Activated CD8-positive, alpha-beta memory T cell treated with anti-CD3 and anti-CD28 coated beads for 24 hours (primary cell): Measurements from ENCODE around the gene CEP85.

Source experiments
- DNase-seq: peaks from one replicate; pipeline ENCODE4 v3.0.0-alpha.2; 2020

CEP85 gene

GRCh38 chr1:26278724-26279455 lies 44.9 kb downstream of the CEP85 start:
- peak; percentile 76 for DNase-seq

DNA sequence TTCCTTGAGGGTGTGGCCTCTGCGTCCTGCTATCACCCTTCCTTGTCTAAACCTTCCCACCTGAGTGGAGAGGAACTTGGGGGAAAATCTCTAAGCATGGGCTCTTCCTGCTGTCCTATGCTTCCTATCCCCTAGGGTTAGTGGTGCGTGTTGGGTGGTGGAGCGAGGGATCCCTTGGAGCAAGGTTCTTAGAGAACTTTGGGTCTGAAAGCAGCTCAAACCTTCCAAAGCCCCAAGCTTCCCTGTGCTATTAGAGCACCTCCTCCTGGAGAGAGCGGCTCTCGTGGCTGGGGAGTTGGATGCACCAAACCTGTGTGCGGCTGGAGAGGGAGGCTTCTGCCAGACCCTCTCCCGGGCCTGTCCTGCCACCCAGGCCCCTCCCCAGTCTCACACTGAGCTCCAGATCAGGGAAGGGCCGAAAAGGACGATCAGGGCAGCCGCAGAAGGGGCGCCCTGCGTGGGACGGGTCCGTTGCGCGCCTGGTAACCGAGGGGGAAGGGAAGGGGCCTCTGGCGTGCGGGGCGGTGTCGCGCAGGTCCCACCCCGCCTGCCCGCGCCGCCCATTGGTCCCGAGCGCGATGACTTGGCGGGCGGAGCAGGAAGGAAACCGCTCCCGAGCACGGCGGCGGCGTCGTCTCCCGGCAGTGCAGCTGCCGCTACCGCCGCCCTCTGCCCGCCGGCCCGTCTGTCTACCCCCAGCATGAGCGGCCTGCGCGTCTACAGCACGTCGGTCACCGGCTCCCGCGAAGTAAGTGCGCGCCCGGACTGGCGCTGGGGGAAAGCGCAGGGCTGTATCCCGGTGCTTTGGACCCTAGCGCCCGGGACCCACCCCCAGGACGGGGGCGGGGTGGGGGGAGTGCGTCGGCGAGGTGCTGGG lies 45.7 kb downstream of the CEP85 start, which contains the start of gene SH3BGRL3:
TSS of gene SH3BGRL3 (plus strand) at position 631 of the 877 bp plus-strand sequence. CDS start at position 701, 70 bp downstream.
- DNase-seq: peak; percentile 92

- peak; percentile 64 for DNase-seq
Observed at GRCh38 chr1:26280333-26281042, 46.5 kb downstream of the CEP85 start.

- peak; percentile 64 for DNase-seq
Observed at GRCh38 chr1:26281091-26281958, 47.3 kb downstream of the CEP85 start.

GRCh38 chr1:26281971-26282370 lies 48.0 kb downstream of the CEP85 start:
- no peak for DNase-seq

DNA sequence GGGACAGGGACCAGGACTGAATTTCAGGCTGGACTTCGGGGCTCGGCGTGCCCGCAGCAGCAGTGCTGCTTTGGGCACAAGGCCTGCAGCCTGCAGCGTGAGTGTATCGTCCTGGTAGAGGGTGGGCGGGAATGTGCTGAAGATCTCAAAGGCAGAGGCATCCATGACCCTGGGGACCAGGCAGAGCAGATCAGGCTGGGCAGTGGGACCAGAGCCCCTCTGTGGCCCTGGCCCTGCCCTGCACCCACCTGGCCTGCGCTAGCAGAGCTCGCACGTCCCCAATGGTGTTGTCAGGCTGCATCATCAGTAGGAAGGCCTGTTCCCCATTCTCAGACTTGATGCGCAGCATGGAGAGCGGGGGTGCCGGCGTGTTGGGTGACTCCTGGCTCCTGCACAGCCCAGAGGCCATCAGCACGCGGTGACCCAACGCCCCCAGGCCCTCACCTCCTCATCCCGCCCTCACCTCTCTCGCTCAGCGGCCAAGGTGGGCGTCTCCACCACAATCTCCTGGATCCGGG lies 48.5 kb downstream of the CEP85 start:
- no peak for DNase-seq

DNA sequence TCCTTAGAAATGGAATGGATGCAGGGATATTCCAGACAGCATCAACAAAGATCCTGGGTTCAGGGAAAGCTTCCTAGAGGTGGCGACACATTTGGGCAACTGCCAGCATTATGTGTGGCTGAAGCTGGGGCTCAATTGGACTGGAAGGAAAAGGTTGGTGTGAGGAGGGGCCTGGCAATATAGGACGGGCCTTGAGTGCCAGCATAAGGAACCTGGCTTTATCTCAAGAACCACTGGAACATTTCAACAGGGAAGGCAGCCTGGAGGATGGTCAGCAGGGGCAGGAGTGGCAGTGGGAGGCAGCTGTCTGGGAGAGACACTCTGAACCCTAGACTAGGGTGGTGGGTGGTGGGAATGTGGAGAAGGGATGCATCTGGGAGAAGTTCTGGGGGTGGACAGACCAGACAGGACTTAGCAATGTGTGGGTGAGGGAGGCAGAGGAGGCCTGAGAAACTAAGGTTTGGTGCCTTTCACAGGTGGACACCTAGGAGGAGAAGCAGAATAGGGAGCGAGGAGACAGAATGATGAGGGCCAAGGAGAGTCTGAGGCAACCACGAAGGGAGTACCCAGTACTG lies 49.4 kb downstream of the CEP85 start:
- no peak for DNase-seq

- peak; percentile 73 for DNase-seq
Observed at GRCh38 chr1:26283871-26284596, 50.0 kb downstream of the CEP85 start.

- DNase-seq: peak; percentile 95
Observed at GRCh38 chr1:26284597-26285347, 50.8 kb downstream of the CEP85 start.

DNA sequence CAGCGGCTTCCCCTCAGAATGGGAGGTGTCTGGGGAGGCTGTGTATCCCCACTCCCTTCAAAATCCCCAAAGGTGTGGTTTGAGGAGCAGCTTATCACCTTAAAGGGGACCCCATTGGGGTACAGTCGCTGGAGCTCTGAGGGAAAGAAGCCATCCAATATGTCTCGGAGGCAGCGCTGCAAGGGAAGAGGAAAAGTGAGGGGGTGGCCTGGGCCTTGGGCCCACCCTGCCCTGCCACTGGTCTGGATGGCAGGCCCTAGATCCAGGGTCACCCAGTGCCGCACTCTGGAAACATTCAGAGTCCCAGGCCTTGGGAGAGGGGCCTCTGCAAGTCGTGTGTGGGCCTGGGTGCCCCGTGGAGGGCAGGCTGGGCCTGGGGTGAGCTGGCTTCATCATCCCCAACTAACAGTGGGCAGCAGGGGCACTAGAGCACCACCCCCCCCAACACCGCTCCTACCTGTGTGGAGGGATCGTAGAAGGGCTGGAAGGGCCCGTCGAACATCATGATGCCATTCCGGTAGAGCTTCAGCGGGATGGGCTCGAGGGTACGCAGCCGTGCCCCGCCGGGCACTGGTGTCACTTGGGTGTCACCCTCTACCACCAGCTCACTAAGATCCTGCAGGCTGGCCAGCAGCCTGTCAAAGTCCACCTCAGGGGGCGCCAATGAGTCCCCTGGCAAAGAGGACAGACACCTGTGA lies 51.5 kb downstream of the CEP85 start:
- peak; percentile 72 for DNase-seq

DNA sequence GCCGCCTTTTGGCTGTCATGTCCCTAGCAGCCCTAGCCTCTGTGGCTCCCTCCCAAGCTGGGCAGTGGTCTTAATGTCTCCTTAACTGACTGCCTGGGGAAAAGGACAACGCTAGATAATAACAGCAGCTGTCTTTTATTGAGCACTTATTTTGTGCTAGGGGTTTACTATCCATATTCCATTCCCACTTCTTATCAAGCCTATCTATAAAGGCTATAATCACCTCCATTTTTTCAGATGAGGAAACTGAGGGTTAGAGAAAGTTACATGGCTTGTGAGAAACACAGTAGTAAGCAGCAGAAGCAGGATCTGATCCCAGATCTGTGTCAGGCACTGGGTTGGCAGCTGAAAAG lies 52.0 kb downstream of the CEP85 start:
- no peak for DNase-seq

DNA sequence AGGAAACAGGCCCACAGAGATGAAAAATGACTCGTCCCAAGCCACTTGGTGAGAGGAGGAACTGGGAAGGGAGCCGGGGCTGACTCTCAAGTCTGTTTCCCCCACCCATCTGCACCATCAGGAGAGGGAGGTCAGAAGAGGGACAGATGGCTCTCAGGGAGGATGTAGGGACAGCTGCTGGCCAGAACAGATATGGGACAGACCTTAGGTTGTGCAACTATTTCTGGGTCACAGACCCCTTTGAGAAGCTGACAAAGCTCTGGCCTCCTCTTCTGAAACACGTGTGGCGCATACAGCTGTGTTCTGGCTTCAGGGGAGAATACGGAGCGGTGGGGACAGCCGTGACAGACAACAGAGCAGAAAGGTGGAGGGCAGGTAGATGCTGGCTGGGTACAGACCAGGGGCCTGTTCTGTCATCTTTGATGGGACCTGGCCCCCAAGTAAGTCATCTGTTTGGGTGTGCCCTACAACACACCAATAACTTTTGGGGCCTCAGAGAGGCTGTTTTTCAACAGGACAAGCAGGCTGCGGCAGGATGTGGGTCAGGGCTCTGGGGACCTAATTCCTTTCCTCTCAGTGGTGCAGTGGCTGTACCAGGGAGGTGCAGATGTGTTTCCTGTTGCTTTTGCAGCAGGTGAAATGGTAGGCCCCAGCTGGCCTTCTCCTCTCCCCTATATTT lies 53.2 kb downstream of the CEP85 start:
- DNase-seq: peak; percentile 79

DNA sequence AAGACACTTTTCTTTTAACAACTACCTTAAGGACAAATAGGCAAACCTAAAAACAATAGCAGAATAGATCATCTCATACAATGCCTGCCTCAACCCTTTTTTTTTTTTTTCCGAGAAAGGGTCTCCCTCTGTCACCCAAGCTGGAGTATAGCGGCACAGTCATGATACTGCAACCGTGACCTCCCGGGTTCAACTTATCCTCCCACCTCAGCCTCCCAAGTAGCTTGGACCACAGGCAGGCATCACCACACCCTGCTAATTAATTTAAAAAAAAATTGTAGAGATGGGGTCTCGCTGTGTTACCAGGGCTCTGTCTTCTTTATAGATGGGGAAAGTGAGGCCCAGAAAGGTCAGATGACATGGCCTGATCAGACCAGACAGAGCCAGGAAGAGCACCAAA lies 53.8 kb downstream of the CEP85 start:
- DNase-seq: no peak

- DNase-seq: peak; percentile 81
Observed at GRCh38 chr1:26288311-26288941, 54.4 kb downstream of the CEP85 start.

DNA sequence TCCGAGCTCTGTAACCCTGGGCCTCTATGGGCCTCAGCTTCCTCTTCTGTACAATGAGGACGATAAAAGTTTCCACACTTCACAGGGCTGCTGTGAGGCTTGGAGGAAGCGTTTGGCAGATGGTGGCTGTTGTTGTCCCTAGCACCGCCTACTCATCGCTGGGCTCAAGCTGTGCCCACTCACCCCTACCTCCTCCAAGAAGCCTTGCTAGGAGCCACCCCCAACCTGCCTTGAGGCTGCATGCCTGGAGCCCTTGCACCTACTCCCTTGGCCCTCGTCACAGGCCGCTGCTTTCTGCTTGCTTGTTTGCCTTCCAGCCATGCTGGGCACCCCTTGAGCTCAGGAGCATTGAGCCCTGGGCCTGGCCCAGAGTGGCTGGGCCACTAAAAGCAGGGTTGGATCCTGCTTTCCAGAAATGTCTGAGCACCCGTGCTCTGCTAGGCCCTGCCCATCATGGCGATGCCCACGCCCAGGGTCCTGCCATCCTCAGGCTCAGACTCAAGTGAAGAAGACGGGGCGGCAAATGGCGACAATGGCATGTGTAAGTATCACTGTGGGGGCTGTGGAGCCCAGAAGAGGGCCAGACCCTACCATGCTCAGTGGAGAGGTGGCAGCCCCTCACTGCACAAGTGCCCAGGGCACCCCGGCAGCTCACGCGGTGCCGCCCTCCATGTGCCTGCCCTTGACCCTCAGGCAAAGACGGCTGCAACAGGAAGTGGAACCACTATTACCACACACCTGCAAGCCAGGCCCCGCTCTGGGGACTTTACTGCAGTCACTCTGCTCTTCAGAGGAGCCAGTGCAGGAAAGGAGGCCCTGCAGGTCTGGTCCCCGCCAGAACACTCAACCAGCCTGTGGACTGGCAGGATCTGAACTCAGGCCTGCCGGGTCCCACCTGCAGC lies 55.4 kb downstream of the CEP85 start:
- peak; percentile 77 for DNase-seq

GRCh38 chr1:26290122-26290881 lies 56.3 kb downstream of the CEP85 start:
- no peak for DNase-seq

DNA sequence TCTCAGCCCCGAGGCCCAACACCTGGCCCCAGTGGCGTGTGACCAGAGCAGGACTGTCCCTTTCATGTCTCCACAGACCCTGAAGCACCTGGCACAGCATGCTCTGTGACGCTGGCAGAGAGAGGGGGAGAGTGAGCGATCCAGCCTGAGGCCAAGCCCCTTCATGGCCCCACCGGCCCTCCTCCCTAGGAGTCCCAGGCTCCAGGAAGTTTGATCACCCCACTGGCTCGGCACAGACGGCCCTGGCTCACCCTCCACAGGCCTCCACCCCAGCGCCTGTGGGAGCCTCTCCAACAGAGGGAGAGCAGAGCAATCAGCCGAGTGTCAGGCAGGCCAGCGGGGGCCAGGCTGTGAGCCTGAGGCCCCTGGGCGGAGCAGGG lies 56.9 kb downstream of the CEP85 start:
- DNase-seq: no peak
